ENCODE data around the gene IGFBP7. TPM values are rescaled to one million over a fixed set of nuclear protein-coding genes. Genes with fewer than 3 reads are reported as not detected.

Gene IGFBP7
- total and polyA plus RNA-seq, 2 of the 8 experiments (the other 6 are each of a cell fraction or from before 2014, with no cell fraction given) = 0.17 to 0.48 TPM

DNA sequence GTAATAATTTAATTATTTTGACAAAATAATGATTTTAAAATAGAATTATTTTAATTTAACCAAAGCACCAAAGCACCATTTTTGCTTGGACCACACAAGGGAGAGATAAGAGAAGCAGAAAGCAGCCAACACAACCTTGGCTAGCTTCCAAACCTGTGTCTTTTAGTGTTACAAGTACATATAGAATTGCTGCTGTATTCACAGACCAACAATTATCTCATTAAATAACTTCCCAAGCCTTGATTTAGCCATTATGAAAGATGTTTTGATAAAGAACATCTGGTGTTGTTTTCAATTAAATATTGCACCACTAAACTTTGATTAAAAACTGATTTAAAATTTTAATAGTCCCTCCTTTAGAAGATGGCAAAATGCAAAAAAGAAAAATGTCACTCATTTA lies 14.0 kb upstream of the IGFBP7 start:
- H3K36me3 ChIP-seq (ENCODE audit: control insufficient read depth in 2 of 4, insufficient read depth in 4 of 4, low read length in 3 of 4) = no peaks in the 10 kb centered on the region
- no peak overlapping the region for H2BK15ac ChIP-seq (ENCODE audit: low read length)
- H3K4me1 ChIP-seq (replicated peaks in 1 of 4; ENCODE audit: control insufficient read depth in 3 of 4, insufficient read depth in 4 of 4, low read length in 3 of 4) = no peaks in the 10 kb centered on the region
- no peak overlapping the region for H3K23ac ChIP-seq (ENCODE audit: insufficient read length)
- no peak overlapping the region for H2AFZ ChIP-seq (ENCODE audit: low read length)
- H3K27me3 ChIP-seq (replicated peaks in 1 of 4; ENCODE audit: control insufficient read depth in 3 of 4, extremely low read depth in 1 of 4, insufficient read depth in 3 of 4, low read length in 3 of 4) = no peaks in the 10 kb centered on the region
- H4K5ac ChIP-seq (ENCODE audit: insufficient read length, low read depth, low read length) = no peak overlapping the region
- H3K4me2 ChIP-seq (ENCODE audit: insufficient read depth in 1 of 2, low read depth in 2 of 2, low read length in 2 of 2) = no peak overlapping the region
- DNase-seq (ENCODE audit: low read depth in 1 of 2, low spot score in 2 of 2) (no peak), FAIRE-seq (no peak)
- H3K79me1 ChIP-seq (ENCODE audit: low read depth, low read length) = no peaks in the 10 kb centered on the region
- peaks cover 6 to 16% of the 10 kb centered on the region in 2 experiments; a peak in 3 of 4 replicates for H3K9me3 ChIP-seq (ENCODE audit: insufficient read depth in 2 of 2, low read depth in 1 of 2, low read length in 1 of 2)
- H2BK5ac ChIP-seq (ENCODE audit: low read depth, low read length) = no peak overlapping the region
- H3K23me2 ChIP-seq (ENCODE audit: low read depth, low read length) = 0 out of 2 replicates have a peak, but pooled peaks cover 1% of the 10 kb centered on the region
- H4K20me1 ChIP-seq (replicated peaks in 1 of 2; ENCODE audit: control insufficient read depth in 1 of 2, insufficient read depth in 2 of 2, low read length in 2 of 2) = no peaks in the 10 kb centered on the region
- H2AK5ac ChIP-seq (ENCODE audit: low read depth, low read length) = no peak overlapping the region
- H2BK120ac ChIP-seq (replicated peaks; ENCODE audit: low read depth, low read length) = no peak overlapping the region
- CTCF ChIA-PET (ENCODE audit: partially characterized antibody) = interaction anchor here (1.2 to 1.4 kb wide), 2 partner anchors 39 to 84 kb away, joined by 3 read pairs; no protein-coding TSS in a partner anchor
- no peak overlapping the region for H4K91ac ChIP-seq (replicated peaks; ENCODE audit: insufficient read length, low read length)
- no peak for TF ChIP-seq SAP30 (IDR thresholded peaks at IDR 0.05; ENCODE audit: insufficient read depth, insufficient replicate concordance, low read length)
- TF ChIP-seq RNF2 (IDR thresholded peaks at IDR 0.05; ENCODE audit: borderline replicate concordance, low read depth, low read length, missing control alignments, poor library complexity, severe bottlenecking) = no peak
- no peak for TF ChIP-seq CREB1 (IDR thresholded peaks at IDR 0.05)
- TF ChIP-seq NRF1 (IDR thresholded peaks at IDR 0.05; ENCODE audit: low read depth, low read length) = no peak
- TF ChIP-seq SRF (IDR thresholded peaks at IDR 0.05; ENCODE audit: low read depth, low read length) = no peak
- no peak for TF ChIP-seq CTBP2 (IDR thresholded peaks at IDR 0.05; ENCODE audit: borderline replicate concordance, insufficient read depth, insufficient read length, low read length)
- TF ChIP-seq EP300 (IDR thresholded peaks at IDR 0.05; ENCODE audit: borderline replicate concordance in 1 of 2, low read depth in 2 of 2, low read length in 2 of 2) = no peak
- no peak for TF ChIP-seq RAD21 (IDR thresholded peaks at IDR 0.05 in 1 of 2, conservative IDR thresholded peaks at IDR 0.05 in 1 of 2; ENCODE audit: low read depth in 2 of 2, low read length in 2 of 2)
- no peak for TF ChIP-seq TCF12 (IDR thresholded peaks at IDR 0.05; ENCODE audit: low read depth, low read length)
- H3K9ac ChIP-seq (replicated peaks in 1 of 4; ENCODE audit: extremely low read depth in 1 of 4, low read depth in 3 of 4, low read length in 3 of 4) = no peak overlapping the region
- no peak overlapping the region for H3K27ac ChIP-seq (ENCODE audit: low read depth, low read length)
- no peak overlapping the region for H3K4ac ChIP-seq (replicated peaks; ENCODE audit: insufficient read length, low read depth, low read length)
- H3K14ac ChIP-seq (ENCODE audit: insufficient read length) = no peak overlapping the region
- no peak overlapping the region for H4K8ac ChIP-seq (ENCODE audit: extremely low read depth, insufficient read depth, low read length)
- H2BK12ac ChIP-seq (ENCODE audit: low read depth, low read length) = no peak overlapping the region
- no peak overlapping the region for H3K4me3 ChIP-seq (ENCODE audit: extremely low read depth in 1 of 4, insufficient read depth in 2 of 4, low read depth in 3 of 4, low read length in 4 of 4)
- H3K18ac ChIP-seq (ENCODE audit: extremely low read depth, low read length) = no peak overlapping the region
- no peaks in the 10 kb centered on the region for H3K79me2 ChIP-seq (ENCODE audit: control insufficient read depth in 1 of 2, insufficient read depth in 2 of 2, low read length in 2 of 2)
- H3K56ac ChIP-seq (replicated peaks; ENCODE audit: insufficient read length, low read depth, low read length) = no peak overlapping the region
- no peak overlapping the region for H2BK20ac ChIP-seq (ENCODE audit: low read length)
- POLR2A ChIA-PET (ENCODE audit: partially characterized antibody) = interaction anchor here (1.2 kb wide), 1 partner anchor 12 kb away, joined by 3 read pairs; no protein-coding TSS in a partner anchor
